ENCODE measurements around the gene NF1.
"Not testable (repeated sequence)": the region's sequence is repeated elsewhere in the genome, so short reads cannot be mapped to it uniquely, and the experiment has no call there.

The NF1 gene

DNA sequence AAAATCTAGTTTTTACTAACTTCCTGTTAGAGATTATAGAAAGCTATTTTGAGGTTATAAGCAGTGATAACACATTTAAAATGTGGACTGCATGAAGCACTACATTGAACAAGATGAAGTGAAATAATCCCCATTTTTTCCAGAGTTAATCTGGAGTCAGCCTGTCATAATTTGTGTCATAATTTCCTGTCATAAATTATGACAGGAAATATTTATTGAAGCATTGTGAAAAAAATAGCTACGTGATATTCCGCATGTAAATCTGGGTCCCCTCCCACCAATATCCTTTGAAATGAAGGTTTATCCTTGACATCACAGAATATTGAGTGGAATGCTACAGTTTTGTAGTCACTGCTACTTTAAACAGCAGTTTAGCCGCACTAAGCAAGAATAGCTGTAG, 162.2 kb downstream of the NF1 start:
- DNase-seq, result no peak

DNA sequence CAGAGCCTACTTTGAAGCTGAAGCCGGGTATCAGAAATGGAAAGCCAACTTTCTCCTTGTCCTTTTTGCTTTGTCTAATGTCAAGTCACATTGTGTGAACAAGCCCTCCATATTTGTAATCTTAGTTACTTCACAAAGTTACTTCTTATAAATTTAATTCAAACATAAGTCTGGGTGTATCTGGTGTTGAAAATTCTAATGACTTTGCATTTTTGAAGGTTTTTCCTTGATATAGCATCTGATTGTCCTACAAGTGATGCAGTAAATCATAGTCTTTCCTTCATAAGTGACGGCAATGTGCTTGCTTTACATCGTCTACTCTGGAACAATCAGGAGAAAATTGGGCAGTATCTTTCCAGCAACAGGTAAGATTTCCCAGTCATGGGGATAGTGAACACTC, 165.4 kb downstream of the NF1 start:
- DNase-seq, result no peak

DNA sequence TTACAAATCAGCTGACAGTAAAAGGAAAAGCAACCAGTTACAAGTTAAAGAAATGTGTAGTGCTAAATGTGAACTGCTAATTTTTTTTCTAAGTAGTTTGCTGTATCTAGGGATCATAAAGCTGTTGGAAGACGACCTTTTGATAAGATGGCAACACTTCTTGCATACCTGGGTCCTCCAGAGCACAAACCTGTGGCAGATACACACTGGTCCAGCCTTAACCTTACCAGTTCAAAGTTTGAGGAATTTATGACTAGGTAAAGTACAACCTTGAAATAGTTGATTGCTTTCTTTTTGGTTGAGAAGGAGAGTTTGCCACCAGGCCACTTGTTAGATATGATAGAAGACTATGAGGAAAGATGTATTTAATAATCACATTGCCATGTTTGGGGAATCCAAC, 166.8 kb downstream of the NF1 start:
- DNase-seq, result no peak

DNA sequence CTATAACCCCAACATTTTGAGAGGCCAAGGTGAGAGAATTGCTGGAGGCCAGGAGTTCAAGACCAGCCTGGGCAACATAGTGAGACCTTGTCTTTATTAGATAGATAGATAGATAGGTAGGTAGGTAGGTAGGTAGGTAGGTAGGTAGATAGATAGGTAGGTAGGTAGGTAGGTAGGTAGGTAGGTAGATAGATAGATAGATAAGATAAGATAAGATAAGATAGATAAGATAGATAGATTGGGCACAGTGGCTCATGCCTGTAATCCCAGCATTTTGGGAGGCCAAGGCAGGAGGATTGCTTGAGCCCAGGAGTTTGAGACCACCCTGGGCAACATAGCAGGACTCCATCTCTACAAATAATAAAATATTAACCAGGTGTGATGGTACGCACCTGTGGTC, 168.1 kb downstream of the NF1 start:
- not testable (repeated sequence) for DNase-seq

DNA sequence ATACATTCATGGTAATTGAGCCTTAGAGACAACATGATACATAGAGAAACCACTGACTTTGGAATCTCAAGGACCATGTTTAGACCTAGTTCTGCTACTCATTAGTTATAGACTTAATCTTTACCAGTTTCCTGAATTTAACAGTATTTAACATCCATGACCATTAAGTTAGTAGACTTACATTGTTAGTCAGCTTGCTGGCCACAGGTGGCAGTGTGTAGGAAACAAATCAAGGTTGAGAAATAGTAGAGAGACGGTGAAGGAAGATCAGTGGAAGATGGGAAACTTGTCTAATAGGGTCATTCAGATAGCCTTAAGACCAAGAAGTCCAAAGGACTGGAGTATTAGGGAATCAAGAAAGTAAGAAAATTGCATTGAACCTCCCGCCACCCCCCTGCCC, 171.3 kb downstream of the NF1 start:
- peak; percentile 44 for DNase-seq

DNA sequence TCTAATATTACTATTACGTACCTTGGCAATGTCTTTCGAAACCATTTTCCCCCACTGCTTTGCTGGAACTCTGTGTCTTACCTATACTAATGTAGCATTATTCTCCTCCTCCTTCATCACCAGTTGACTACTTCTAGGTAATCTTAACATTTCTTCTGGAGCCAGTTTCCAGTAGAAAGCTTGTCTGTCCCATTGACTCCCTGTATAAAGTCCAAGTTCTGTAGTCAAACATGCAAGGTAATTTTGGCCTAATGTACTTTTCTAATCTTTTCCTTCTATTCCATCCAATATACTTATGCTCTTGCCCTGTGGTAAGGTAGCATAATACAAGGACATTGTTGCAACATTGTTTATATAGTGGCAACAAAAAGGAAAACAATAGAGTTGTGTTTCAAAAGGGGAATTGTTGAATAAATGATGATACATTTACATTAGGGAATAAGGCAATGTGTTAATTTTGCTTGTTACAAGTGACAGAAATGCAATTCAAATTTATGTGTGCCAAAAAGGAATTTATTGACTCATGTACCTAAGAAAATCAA, 174.3 kb downstream of the NF1 start:
- DNase-seq, result no peak

DNA sequence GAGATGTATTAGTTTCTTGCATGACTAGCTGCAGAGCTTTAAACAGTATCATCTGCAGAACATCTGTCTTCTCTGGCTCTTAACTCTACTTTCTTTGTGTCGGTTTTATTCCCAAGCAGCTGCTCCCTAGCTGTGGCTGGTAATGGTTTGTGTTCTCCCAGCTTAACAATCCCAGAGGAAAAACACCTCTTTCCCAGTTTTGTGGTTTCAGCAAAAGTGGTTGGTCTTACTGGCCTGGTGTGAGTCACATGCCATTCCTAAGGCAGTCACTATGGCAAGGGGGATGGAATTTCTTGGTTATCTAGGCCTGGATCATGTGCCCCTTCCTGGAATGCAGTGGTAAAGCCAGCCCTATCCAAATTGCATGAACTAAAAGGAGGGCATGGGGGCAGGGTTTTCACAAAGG, 174.8 kb downstream of the NF1 start:
- no peak for DNase-seq

DNA sequence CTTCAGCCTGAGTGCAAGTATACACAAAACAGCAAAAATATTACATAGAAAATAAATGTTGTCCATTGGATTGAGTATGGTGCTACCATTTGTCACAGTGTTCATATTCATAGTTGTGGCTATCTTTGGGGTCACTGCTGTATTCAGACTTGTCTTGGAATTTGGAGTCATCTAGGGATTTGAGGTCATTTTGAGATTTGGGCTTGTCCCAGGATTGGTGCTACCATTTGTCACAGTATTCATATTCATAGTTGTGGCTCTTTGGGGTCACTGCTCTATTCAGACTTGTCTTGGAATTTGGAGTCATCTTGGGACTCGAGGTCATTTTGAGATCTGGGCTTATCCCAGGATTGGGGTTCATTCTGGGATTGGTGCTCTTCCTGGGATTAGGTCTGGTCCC, 177.5 kb downstream of the NF1 start:
- DNase-seq, result no peak

DNA sequence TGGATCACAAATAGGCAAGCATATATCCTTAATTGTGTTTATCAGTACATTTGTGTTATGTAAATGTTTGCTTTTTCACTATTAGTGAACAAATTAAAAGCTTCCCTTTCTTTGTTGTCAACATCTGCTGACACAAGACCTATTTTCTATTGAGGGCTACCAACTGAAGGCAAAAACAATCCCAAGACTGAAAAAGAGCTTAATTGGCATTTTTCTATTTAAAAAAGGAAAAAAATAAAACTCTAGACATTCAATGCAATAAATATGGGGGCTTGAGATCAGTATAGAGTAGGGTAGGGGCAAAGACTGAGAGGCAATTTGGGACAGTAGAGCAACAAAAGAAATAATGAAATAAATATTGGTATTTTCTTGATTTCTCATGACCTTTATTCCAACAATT, 178.0 kb downstream of the NF1 start:
- no peak for DNase-seq

DNA sequence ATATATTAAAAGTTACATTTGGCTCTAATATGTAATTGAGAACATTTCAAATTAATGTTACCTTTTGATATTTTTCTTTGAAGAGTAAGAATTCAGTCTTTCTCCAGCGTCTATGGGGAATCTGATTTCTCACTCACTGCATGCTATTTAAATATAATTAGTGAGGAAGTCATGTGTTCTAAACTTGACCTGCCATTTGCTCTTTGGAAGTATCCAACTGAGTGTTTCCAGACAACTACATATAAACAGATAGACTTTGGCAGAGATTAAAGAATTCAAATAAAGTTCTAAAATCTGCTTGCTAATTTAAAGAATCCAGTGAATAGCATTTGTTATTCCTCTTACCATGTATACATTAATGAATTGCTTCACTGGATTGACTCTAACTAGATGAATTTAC, 178.7 kb downstream of the NF1 start:
- no peak for DNase-seq

DNA sequence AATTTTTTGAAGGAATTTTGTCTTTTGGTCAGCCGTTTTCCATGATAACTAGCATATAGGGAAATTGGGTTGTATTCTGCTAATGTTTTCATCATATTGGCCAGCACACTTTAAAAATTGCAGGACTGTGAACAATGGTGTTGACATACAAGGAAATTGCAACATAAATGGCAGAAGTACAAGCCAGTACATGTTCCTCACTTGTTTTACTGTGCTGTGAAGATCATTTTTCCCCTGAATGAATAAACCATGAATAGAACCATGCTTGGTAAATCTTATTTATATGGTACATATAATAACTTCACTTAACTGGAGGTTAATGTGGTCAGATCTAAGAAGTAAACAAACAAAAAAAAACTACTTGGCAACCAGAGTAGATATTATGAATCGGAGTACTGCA, 179.5 kb downstream of the NF1 start:
- no peak for DNase-seq

DNA sequence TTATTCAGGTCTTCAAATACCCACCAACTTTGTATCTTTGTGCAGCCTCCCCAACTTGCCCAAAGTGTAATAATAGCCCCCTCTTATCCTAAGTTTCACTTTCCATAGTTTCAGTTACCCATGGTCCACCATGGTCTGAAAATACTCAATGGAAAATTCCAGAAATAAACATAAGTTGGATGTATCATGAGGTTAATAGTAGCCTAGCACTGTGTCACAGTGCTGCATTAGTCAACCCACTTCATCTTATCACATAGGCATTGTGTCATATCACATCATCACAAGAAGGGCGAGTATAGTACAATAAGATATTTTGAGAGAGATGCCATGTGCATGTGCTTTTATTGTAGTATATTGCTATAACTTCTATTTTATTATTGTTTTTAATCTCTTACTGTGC, 180.3 kb downstream of the NF1 start:
- DNase-seq, result no peak

DNA sequence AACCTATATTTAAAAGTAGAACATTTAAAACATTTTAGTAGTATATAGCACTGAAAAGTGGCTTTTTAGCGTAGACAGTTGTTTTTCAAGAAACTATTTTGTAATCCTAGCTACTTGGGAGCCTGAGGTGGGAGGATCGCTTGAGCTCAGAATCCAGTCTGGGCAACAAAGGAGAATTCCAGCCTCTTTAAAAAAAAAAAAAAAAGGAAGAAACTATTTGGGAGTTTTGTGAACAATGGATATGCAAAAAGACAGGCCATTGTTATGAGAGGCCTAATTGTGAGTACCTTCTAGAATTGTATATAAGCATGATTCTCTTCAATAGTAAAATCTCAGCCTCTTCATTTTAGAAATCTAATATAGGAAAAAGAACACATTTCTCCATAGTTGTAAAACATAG, 184.6 kb downstream of the NF1 start:
- no peak for DNase-seq

DNA sequence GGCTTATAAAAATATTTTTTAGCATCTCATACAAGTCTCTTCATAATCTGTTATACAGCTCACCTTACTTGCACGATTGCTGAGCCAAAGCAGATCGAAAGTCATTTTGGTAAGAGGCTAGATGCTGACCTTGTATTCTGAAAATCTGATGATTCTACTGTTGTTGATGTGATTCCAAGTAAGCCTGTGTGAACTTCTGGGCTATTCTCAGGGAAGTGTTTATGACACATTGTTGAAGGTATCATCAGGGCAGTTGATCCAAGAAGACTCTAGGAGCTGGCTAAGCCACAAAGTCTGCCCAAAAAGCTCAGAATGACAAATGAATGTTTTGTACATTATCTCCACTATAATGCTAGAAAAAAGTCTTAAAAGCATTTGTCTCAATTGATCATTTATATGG, 186.3 kb downstream of the NF1 start:
- no peak for DNase-seq

DNA sequence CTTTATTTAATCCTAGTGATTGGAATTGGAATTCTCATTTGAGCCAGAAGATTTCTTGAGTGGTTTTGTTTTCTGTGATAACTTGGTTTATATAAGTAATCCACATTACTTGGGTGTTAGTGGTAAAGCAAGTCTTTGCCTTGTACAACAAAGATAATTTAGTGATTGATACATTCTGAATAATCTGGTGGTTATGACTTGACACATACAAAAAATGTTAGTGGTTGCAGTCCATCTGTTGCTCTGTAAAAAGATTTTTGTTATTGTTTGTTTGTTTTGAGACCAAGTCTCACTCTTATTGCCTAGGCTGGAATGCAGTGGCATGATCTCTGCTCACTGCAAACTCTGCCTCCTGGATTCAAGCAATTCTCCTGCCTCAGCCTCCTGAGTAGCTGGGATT, 189.1 kb downstream of the NF1 start:
- no peak for DNase-seq

DNA sequence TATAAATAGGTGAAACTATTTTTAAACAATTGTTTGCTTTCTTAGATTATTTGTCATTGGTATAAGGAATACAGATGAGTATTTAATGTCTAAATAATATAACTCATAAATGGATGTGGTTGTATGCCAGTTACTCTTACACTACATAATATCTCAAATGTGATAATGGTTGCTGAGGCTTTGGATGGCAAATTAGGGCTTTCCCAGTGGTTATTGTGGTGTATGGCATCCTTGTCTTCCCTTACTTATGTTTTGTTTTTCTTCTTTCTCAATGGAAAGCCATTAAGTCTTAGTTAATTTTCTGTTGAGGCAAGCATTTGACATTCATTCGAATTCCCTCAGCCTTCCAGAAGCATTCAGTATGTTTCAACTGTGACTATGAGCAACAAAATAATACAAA, 191.8 kb downstream of the NF1 start:
- no peak for DNase-seq

DNA sequence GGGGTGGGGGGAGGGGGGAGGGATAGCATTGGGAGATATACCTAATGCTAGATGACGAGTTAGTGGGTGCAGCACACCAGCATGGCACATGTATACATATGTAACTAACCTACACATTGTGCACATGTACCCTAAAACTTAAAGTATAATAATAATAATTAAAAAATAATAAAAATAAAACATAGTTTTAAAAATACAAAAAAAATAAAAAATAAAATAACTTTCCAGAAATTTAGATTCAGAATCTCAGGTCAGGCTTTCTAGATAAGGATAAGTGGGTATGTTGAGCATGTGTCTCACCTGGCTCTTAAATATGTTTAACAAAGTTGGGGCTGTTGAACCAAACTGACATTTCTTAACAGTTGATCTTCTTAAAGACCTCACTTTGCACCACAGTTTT, 193.2 kb downstream of the NF1 start:
- DNase-seq, result not testable (repeated sequence)

DNA sequence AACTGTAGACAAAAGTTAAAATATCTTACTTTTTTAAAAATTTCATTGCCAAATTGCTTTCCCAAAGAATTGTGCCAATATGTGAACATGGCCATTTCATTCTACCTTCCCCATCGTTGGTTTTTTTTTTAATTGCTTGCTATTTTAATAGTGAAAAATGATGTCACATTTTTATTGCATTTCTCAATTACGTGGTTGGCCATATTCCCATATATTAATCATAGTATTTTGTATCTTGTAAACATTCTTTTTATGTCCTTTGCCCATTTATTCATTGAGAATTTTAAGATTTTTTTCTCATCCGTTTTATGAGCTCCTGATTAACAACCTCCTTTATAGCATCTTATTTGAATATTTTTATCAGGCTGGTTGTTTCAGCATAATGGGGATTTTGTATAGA, 195.0 kb downstream of the NF1 start:
- no peak for DNase-seq

DNA sequence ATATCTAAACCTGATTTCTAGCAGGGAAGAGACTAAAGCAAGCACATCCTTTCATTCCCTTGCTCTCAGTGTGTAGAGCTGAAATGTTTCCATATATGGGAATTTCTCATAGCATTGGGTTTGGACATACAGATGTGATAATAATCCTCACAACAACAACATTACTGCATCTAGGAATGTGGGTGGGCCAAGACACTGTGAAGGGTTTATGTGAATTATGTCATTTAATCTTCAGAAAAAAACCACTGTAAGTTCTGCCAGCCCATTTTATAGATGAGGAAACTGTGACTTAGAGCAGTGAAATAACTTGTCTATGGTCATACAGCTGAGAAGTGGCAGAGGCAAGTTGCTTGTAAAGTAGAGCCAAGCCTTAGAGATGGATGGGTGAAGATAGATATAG, 197.0 kb downstream of the NF1 start:
- DNase-seq, result no peak

DNA sequence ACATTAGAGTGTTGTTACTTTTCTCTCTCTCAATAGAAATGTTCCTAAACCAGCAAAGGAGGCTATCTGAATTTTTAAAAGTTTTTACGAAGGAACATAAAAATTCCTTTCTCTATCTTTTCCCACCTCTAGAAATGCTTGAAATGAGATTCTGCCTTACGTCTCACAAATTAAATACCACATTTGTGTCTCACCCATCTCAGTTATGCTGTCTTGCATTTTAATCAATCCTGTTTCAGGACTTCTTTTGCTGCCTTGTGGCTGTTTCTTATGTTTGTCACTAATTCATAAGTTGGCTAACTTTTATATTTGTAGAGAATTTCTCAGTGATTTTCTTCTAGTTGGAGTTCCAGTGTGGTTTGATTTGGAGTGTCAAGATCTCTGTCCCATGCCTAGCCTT, 198.8 kb downstream of the NF1 start:
- DNase-seq, result no peak

DNA sequence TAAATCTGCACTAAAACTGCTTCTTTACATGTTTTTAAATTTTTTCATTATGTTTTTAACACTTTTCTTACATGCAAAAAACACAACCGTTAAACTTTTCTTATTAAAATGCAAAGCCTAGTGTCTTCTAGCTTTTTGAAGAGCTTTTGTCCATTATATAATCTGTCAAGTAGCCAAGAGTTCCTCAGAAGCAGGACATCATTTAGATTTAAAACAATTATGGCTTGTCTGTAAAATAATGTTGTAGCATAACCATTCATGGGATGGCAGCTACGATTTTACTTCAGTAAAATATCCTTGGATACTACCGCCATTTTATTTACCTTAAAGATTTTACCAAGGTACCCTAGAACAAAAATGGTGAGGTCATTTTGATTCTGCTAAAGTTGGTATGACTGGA, 199.5 kb downstream of the NF1 start:
- no peak for DNase-seq

DNA sequence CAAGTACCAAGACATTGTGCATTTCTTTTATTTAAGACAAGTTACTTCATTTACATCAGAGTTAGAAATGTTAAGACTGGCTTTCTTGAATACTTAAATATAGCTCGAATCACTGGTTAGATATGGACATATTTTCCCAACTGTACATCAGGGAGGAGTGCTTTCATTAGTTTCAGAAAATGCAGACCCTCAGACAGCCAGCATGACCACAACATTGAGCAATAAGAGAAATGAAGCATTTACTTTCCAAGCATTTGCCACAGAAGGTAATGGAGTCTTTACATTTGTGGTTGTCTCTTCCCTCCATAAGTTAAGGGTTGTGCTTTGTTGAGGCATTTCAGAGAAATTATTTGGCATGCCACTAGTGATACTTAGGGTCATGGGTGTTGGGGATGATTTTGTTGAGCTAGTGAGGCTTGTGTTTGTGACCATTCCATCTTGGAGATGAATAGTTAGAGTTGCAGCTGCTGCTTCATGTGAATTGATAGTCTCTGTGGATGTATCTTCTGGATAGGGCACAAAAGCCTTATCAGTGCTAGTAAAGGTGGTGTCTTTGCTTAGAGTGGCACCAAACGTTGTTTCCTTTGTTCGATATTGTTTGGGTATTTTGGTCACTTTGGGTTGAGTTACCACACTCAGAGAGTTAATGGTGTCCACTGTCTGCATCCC, 200.2 kb downstream of the NF1 start:
- DNase-seq, result no peak

DNA sequence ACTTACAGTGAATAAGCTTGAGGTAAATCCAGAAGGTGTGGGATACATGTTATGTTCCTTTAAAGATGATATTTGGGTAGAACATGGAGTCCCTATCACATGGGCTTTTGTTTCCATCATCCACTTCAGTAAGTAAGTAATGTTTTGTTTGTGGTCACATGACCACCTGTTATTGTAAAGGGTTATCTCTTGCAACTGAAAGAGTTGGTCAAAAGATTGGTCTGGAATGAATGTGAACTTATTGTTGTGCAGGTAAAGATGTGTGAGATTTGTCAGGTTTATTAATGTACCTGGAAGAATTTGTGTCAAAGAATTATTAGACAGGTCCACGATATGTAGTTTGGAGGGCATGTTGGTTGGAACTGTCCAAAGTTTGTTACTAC, 200.7 kb downstream of the NF1 start:
- DNase-seq, result no peak

DNA sequence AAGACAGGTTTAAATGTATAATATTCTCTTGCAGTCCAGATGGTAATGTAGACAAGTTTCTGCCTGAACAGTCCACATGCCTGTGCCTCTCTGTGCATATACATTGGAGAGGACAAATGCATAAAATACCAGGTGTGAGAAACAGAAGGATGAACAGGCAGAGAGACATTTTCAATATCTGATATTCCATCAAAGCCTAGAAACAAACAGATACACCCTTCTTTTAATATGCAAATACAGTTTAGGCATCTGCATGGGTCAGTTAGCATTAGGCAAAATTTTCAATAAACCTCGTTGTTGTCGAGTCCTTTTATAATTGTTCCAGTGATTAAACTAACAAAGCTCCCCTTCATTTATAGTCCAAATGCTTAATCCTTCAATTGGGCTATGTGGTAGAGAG, 201.4 kb downstream of the NF1 start:
- DNase-seq, result no peak

DNA sequence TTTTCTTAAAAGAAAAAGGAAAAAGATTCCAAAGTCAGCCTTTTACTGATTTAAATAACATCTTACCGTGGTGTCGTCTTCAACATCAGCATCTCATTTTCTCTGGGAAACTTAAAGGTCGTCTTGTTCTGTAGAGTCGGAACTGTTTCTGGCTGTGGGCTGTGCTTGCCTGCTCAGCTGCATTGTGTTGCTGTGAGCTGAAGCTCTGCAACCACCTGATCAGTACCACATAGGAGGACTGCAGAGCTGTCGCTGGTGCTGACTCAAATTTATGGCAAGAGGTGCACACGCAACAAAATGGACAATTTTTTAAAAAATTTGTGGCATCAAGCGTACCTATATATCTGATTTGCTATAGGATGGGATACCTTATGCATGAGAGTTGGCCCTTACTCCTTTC, 202.3 kb downstream of the NF1 start, which contains the start of gene OMG:
Gene OMG, minus strand, starts transcription at position 150 of the 400 bp plus-strand sequence. CDS start 908 bp downstream, outside the sequence.
- no peak for DNase-seq
